Neural cell (in vitro differentiated cells): ENCODE results near the gene RTN4. TPM values are rescaled to one million over a fixed set of nuclear protein-coding genes. Genes with fewer than 3 reads are reported as not detected.

Experiments used
- H2AFZ ChIP-seq: fragments of 200-600, 300-800 bp; sonication (generic), shearing (Covaris generic); 2 replicates; pipeline ENCODE4 v1.6.0; 2014; ENCODE audit warnings: low read depth, mild to moderate bottlenecking, antibody characterized with exemption, low read length, moderate library complexity
- H3F3A ChIP-seq: fragments of 200-600 bp; shearing (Covaris generic); 2 replicates; pipeline ENCODE4 v1.6.1; 2016; ENCODE audit warnings: mild to moderate bottlenecking, moderate library complexity, mixed read lengths, antibody characterized with exemption, low read length; ENCODE audit not compliant: insufficient read depth, poor library complexity, severe bottlenecking
- H3K27ac ChIP-seq: fragments of 200-600, 300-800 bp; sonication (generic), shearing (Covaris generic); 2 replicates; pipeline ENCODE4 v1.5.1; 2014; ENCODE audit warnings: mild to moderate bottlenecking, low read length, moderate library complexity
- H3K27me3 ChIP-seq: fragments of 300-800, 200-600 bp; sonication (generic), shearing (Covaris generic); 2 replicates; pipeline ENCODE4 v1.6.0; 2014; ENCODE audit warnings: mild to moderate bottlenecking, low read depth, low read length, moderate library complexity; ENCODE audit not compliant: insufficient read depth
- H3K36me3 ChIP-seq: fragments of 300-800, 200-600 bp; sonication (generic), shearing (Covaris generic); 2 replicates; pipeline ENCODE4 v1.5.1; 2014; ENCODE audit warnings: mild to moderate bottlenecking, antibody characterized with exemption, low read length, moderate library complexity; ENCODE audit not compliant: insufficient read depth
- H3K4me2 ChIP-seq: fragments of 300-800, 200-600 bp; sonication (generic), shearing (Covaris generic); 2 replicates; pipeline ENCODE4 v1.6.0; 2014; ENCODE audit warnings: mild to moderate bottlenecking, low read length
- H3K4me3 ChIP-seq: fragments of 300-800, 200-600 bp; sonication (generic), shearing (Covaris generic); 2 replicates; pipeline ENCODE4 v1.5.1; 2014; ENCODE audit warnings: mild to moderate bottlenecking, low read length, moderate library complexity
- H3K79me2 ChIP-seq: fragments of 200-600 bp; shearing (Covaris generic); replicated peaks from 2 replicates; pipeline ENCODE4 v1.6.0; 2014; ENCODE audit warnings: mild to moderate bottlenecking, low read length, moderate library complexity; ENCODE audit not compliant: insufficient read depth
- H3K9ac ChIP-seq: fragments of 300-800, 200-600 bp; sonication (generic), shearing (Covaris generic); 2 replicates; pipeline ENCODE4 v1.6.1; 2016; ENCODE audit warnings: mild to moderate bottlenecking, low read length, mixed read lengths
- H3K9me2 ChIP-seq: fragments of 200-600 bp; shearing (Covaris generic); 2 replicates; pipeline ENCODE4 v1.6.1; 2016; ENCODE audit warnings: mild to moderate bottlenecking, low read length, mixed read lengths; ENCODE audit not compliant: insufficient read depth
- H3K9me3 ChIP-seq: fragments of 200-600, 300-800 bp; sonication (generic), shearing (Covaris generic); 2 replicates; pipeline ENCODE4 v1.6.1; 2016; ENCODE audit warnings: mild to moderate bottlenecking, mixed run types, low read length, moderate library complexity, mixed read lengths
- H4K20me1 ChIP-seq: fragments of 200-600 bp; shearing (Covaris generic); 2 replicates; pipeline ENCODE4 v1.6.1; 2016; ENCODE audit warnings: mild to moderate bottlenecking, mixed run types; ENCODE audit not compliant: insufficient read depth
- CTCF ChIP-seq: fragments of 450-650 bp; IDR thresholded peaks from 2 replicates; pipeline ENCODE4 v1.5.1; 2014; ENCODE audit warnings: antibody characterized with exemption, mild to moderate bottlenecking, moderate library complexity; ENCODE audit not compliant: poor library complexity, severe bottlenecking
- EP300 ChIP-seq: fragments of 450-650 bp; conservative IDR thresholded peaks from 2 replicates; pipeline ENCODE4 v1.6.1; 2014; ENCODE audit warnings: antibody characterized with exemption, mild to moderate bottlenecking, moderate library complexity; ENCODE audit not compliant: poor library complexity, severe bottlenecking
- EZH2 ChIP-seq: fragments of 200-600, 300-800 bp; shearing (Covaris generic), sonication (generic); IDR thresholded peaks from 2 replicates; pipeline ENCODE4 v1.6.1; 2014; ENCODE audit warnings: antibody characterized with exemption, low read length, borderline replicate concordance, mild to moderate bottlenecking; ENCODE audit not compliant: insufficient read depth, poor library complexity, severe bottlenecking
- MXI1 ChIP-seq: fragments of 450-650 bp; conservative IDR thresholded peaks from 2 replicates; pipeline ENCODE4 v1.6.1; 2014; ENCODE audit warnings: antibody characterized with exemption, mild to moderate bottlenecking; ENCODE audit not compliant: poor library complexity, severe bottlenecking
- POLR2AphosphoS5 ChIP-seq: IDR thresholded peaks from 2 replicates; pipeline ENCODE4 v1.6.1; 2012
- RAD21 ChIP-seq: fragments of 450-650 bp; conservative IDR thresholded peaks from 2 replicates; pipeline ENCODE4 v1.6.1; 2014; ENCODE audit warnings: antibody characterized with exemption, mild to moderate bottlenecking, moderate library complexity
- REST ChIP-seq: IDR thresholded peaks from 2 replicates; pipeline ENCODE4 v1.6.1; 2012; ENCODE audit warnings: borderline replicate concordance
- SMC3 ChIP-seq: fragments of 450-650 bp; conservative IDR thresholded peaks from 2 replicates; pipeline ENCODE4 v1.6.1; 2014; ENCODE audit warnings: antibody characterized with exemption, mild to moderate bottlenecking, moderate library complexity; ENCODE audit not compliant: poor library complexity
- TAF1 ChIP-seq: IDR thresholded peaks from 2 replicates; pipeline ENCODE4 v1.6.1; 2012; ENCODE audit warnings: low read depth
- polyA plus RNA-seq: library from polyadenylated mRNA; depleted of rRNA; stranded (reverse); fragments of >200 nt; gene quantifications from 2 replicates; pipeline ENCODE4 v1.2.3, GENCODE V29; 2014

The RTN4 gene
- polyA plus RNA-seq, 1 donor from 2014 or later: 582 TPM

- Histone ChIP-seq H3K4me3 (no peak overlapping the region), H3K9me2 (no peaks in the 10 kb centered on the region), H2AFZ (no peak overlapping the region), H3K9ac (no peak overlapping the region), H3K79me2 (peaks cover 85% of the 10 kb centered on the region), H3K4me2 (no peak overlapping the region), H3K36me3 (peaks cover 6% of the 10 kb centered on the region), H3K27me3 (no peaks in the 10 kb centered on the region), H4K20me1 (peaks cover 14% of the 10 kb centered on the region), H3K27ac (no peak overlapping the region), H3K9me3 (no peaks in the 10 kb centered on the region), H3F3A (no peaks in the 10 kb centered on the region)
- TF ChIP-seq MXI1: no peak
- no peak for TF ChIP-seq REST
- no peak for TF ChIP-seq TAF1
- no peak for TF ChIP-seq EP300
- no peak for TF ChIP-seq CTCF
- no peak for TF ChIP-seq POLR2AphosphoS5
- no peak for TF ChIP-seq EZH2
Observed at GRCh38 chr2:55006306-55006705, 43.9 kb downstream of the RTN4 start.

- Histone ChIP-seq H3K9ac (no peak overlapping the region), H4K20me1 (peaks cover 15% of the 10 kb centered on the region), H2AFZ (no peak overlapping the region), H3K27me3 (no peaks in the 10 kb centered on the region), H3K9me2 (no peaks in the 10 kb centered on the region), H3K4me3 (no peak overlapping the region), H3F3A (no peaks in the 10 kb centered on the region), H3K9me3 (no peaks in the 10 kb centered on the region), H3K79me2 (peaks cover 85% of the 10 kb centered on the region), H3K36me3 (no peaks in the 10 kb centered on the region), H3K27ac (no peak overlapping the region), H3K4me2 (no peak overlapping the region)
- TF ChIP-seq TAF1 (no peak), SMC3 (no peak), POLR2AphosphoS5 (no peak), EP300 (no peak), RAD21 (no peak), REST (no peak), MXI1 (no peak), CTCF (no peak), EZH2 (no peak)
Observed at GRCh38 chr2:55003706-55004639, 46.3 kb downstream of the RTN4 start.
